Endothelial cell of umbilical vein (primary cell): ENCODE results near the gene CDK5.

Experiments used
- CTCF ChIP-seq, 2 donors: IDR thresholded peaks; 1 replicate in 1 of 2; 2 replicates in 1 of 2; pipeline ENCODE4 v1.5.1; 2011; ENCODE audit warnings: low read length in 2 of 2, mild to moderate bottlenecking in 2 of 2, moderate library complexity in 2 of 2, control low read depth in 1 of 2, inconsistent platforms in 1 of 2, low read depth in 1 of 2; ENCODE audit not compliant: insufficient read depth in 1 of 2; ENCODE audit errors: extremely low read depth in 1 of 2
- EZH2 ChIP-seq: IDR thresholded peaks from 2 replicates; pipeline ENCODE4 v1.6.1; 2012; ENCODE audit warnings: borderline replicate concordance, low read depth, mild to moderate bottlenecking, moderate library complexity, low read length, inconsistent platforms; ENCODE audit not compliant: severe bottlenecking
- MAX ChIP-seq: IDR thresholded peaks from 2 replicates; pipeline ENCODE4 v1.6.1; 2011; ENCODE audit not compliant: insufficient read depth, insufficient read length
- MYC ChIP-seq: IDR thresholded peaks from one replicate; pipeline ENCODE4 v1.6.1; 2011; ENCODE audit warnings: mild to moderate bottlenecking, low read depth, low read length
- POLR2A ChIP-seq: IDR thresholded peaks from 2 replicates; pipeline ENCODE4 v1.6.1; 2012; ENCODE audit warnings: low read depth, mild to moderate bottlenecking, control low read depth, low read length
- POLR2AphosphoS5 ChIP-seq: IDR thresholded peaks from 2 replicates; pipeline ENCODE4 v1.6.1; 2012; ENCODE audit warnings: low read depth, mild to moderate bottlenecking, control low read depth, low read length, moderate library complexity; ENCODE audit not compliant: insufficient read depth

- no peak for TF ChIP-seq EZH2
- TF ChIP-seq CTCF (IDR thresholded peaks at IDR 0.05; ENCODE audit: extremely low read depth in 1 of 2, insufficient read depth in 1 of 2, low read depth in 1 of 2, low read length in 2 of 2): no peak
- no peak for TF ChIP-seq POLR2A
- TF ChIP-seq MYC: no peak
- TF ChIP-seq POLR2AphosphoS5: no peak
- TF ChIP-seq MAX: no peak
Observed at GRCh38 chr7:151013733-151014497, 43.8 kb downstream of the CDK5 start.
